Fibroblast of mammary gland (primary cell): Measurements from ENCODE around the gene CDHR2.

ENCODE experiments used
- DNase-seq: peaks from one replicate; pipeline ENCODE4 v3.0.0-alpha.2; 2010; ENCODE audit warnings: low read depth
- H3K4me3 ChIP-seq: 2 replicates; pipeline ENCODE4 v1.5.1; 2011; ENCODE audit warnings: low read depth, mild to moderate bottlenecking, low read length, moderate library complexity; ENCODE audit not compliant: control insufficient read depth
- CTCF ChIP-seq: conservative IDR thresholded peaks from 2 replicates; pipeline ENCODE4 v1.5.1; 2011; ENCODE audit warnings: low read depth, low read length, inconsistent platforms; ENCODE audit not compliant: control insufficient read depth, insufficient read depth

The CDHR2 gene

DNA sequence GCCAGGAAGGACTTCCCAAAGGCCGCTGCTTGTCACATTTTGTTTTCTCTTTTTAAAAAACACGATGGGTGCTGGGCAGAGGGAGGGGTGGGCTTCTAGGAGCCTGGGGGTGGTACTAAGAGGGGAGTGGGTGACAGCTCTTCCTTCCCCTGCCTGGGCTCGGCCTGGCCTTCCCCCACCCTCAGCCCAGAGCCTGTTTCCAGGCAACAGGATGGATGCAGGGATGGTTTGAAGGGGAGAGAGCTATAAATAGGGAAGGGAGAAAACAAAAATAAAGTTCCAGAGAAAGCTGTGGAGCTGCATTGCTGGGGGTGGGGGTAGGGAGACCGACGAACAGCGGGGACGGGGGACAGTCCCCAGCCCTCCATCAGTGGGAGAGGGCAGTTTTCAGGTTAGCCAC, 67.4 kb downstream of the CDHR2 start:
- DNase-seq = no peak
- H3K4me3 ChIP-seq = no peak overlapping the region
- no peak for TF ChIP-seq CTCF

DNA sequence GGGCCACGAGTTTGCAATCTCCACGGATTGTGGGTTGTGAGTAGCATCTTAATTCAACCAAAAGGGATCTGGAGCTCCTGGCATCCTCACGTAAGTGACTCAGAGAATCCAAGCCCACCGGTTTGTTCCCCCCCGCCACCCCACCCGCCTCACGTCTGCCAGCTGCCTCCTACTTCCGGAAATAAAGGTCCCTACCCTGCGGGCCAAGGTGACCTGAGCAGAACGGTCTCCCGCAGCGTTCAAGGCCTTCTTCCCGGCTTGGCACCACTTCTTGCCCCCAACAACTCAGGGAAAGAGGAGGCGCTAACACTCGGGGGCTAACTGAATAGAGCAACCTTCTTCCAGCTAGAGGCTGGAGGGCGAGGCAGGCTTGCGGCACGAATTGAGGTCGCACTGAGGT, 69.6 kb downstream of the CDHR2 start:
- no peak overlapping the region for H3K4me3 ChIP-seq
- no peak for TF ChIP-seq CTCF
- no peak for DNase-seq

- peak; percentile 82 for DNase-seq
- TF ChIP-seq CTCF = peak; percentile 39
- H3K4me3 ChIP-seq = no peak overlapping the region
Measured at GRCh38 chr5:176619203-176619568, 70.0 kb downstream of the CDHR2 start.

DNA sequence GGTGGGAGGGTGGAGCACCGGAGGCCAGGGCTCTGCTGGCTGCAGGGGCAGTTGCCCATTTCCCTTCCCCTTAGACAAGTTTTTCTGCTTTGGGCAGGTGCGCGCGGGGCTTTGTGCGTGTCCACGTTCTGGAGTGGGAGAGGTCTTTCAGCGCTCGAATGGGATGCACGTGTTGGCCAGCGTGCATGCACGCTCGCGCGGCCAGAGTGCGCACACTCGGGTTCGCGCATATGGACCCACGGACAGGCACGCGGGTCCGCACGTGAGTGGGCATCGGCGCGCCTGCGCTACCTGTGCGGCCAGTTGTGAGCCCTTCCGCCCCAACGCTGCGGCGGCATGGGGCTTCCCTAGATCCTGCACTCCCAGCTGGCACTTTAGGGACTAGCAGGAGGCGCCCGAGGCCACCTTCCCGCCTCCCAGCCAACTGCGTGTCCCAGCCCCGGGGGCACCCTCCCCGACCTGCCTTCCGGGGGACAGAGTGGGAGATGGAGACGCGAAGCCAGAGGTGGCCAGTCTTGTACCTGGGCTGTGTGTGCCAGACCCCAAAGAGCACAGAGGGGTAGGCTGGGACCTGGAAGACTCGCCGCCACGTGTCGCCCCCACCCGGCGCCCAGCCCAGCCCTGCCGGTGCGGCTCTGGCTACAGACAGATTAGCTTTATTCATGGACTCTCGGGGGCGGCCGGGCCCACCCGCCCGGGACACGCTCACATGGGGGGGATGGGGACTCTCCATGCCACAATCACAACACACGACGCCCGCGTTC, 70.6 kb downstream of the CDHR2 start:
- H3K4me3 ChIP-seq = no peak overlapping the region
- TF ChIP-seq CTCF = no peak
- DNase-seq = no peak

DNA sequence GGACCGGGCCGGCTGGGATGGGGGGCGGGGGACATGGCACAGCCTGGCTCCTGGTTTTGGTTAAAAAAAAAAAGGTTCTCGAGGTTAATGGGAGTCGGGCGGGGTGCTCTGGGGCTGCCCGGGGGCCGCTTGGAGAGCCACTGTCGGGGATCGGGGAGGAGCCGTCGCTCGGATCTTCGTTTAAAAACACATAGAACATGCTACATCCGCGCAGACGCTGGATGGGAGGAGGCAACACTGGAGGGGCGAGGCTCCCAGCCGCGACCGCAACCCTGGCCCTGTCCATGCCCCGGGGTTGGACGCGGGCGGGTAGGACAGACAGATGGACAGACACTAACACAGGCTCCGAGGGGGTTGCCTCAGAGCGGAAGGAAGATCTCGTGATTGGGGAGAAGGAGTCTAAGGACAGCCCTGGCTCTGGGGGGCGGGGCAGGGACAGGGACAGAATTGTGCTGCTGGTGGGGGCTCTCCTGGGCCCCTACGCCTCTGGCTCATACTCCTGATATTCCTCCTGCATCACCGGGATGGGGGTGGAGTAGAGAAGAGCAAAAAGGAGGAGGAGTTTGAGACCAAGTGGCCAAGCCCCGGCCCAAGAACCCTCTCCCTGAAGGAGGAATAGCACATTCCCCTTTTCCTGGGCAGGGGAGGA, 71.3 kb downstream of the CDHR2 start:
- no peak overlapping the region for H3K4me3 ChIP-seq
- peak; percentile 30 for DNase-seq
- TF ChIP-seq CTCF = no peak

GRCh38 chr5:176621661-176622079, 72.5 kb downstream of the CDHR2 start:
- no peak for TF ChIP-seq CTCF
- no peak for DNase-seq
- H3K4me3 ChIP-seq = no peak overlapping the region

DNA sequence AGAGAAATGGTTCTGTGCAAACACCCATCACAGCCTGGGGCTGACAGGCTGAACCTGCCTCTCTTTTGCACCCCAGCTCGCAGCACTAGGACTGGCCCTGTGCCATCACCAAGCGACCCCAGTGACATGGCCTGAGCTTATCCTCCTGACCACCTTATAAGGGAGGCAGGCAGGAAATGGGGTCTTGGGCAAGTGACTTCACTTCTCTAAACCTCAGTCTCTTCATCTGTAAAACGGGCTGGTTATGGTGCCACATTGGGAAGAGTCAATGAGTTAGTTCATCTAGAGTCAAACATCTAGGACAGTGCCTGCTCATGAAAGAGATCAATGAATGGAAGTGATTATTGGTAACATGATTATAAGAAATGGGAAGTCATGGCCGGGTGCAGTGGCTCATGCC, 75.0 kb downstream of the CDHR2 start:
- no peak for TF ChIP-seq CTCF
- no peak overlapping the region for H3K4me3 ChIP-seq
- DNase-seq = no peak
